Spinal cord (tissue), 10 donors: ENCODE data around the gene PFKL. TPM values are rescaled to one million over a fixed set of nuclear protein-coding genes. Genes with fewer than 3 reads are reported as not detected.

ENCODE experiments used
- DNase-seq, 6 donors: peaks; one replicate each; pipeline versions ENCODE4 v3.0.0 to v3.0.0-alpha.2; 2013 to 2015; ENCODE audit warnings: low spot score in 6 of 6, low read depth in 4 of 6
- H3K27ac ChIP-seq: one replicate; pipeline ENCODE4 v1.5.1; 2013; ENCODE audit warnings: low read depth, low read length, control low read depth
- H3K27me3 ChIP-seq: one replicate; pipeline ENCODE4 v1.6.1; 2013; ENCODE audit warnings: low read length; ENCODE audit not compliant: control insufficient read depth, insufficient read depth
- H3K36me3 ChIP-seq: one replicate; pipeline ENCODE4 v1.6.1; 2013; ENCODE audit warnings: low read length; ENCODE audit not compliant: control insufficient read depth, insufficient read depth
- H3K4me1 ChIP-seq: one replicate; pipeline ENCODE4 v1.6.1; 2013; ENCODE audit warnings: low read length; ENCODE audit not compliant: control insufficient read depth, insufficient read depth
- H3K4me3 ChIP-seq: one replicate; pipeline ENCODE4 v1.5.1; 2013; ENCODE audit warnings: low read depth, low read length, control low read depth
- H3K9me3 ChIP-seq: one replicate; pipeline ENCODE4 v1.6.1; 2013; ENCODE audit warnings: low read length; ENCODE audit not compliant: control insufficient read depth, insufficient read depth
- WGBS: methylation state at CpG from one replicate; pipeline ENCODE4 v1.1.5; 2013; ENCODE audit warnings: missing lambda C conversion rate; ENCODE audit not compliant: insufficient coverage; 5-methylcytosine and 5-hydroxymethylcytosine counted together
- polyA plus RNA-seq, 2 donors: library from polyadenylated mRNA; unstranded; fragments of 120-200 nt; gene quantifications; one replicate each; pipeline ENCODE4 v1.2.1, GENCODE V29; 2013; ENCODE audit not compliant: insufficient read length in 2 of 2
- total RNA-seq, 2 donors: library from RNA; depleted of rRNA in 1 of 2; stranded (reverse); fragments of 120-200 nt in 1 of 2; fragments of >200 nt in 1 of 2; gene quantifications; one replicate each; pipeline versions ENCODE4 v1.2.3 to v1.2.4, GENCODE V29; 2013 to 2014
- donor health status: healthy.

PFKL gene
- total and polyA plus RNA-seq, 4 donors, result 107 to 172 (median 151) TPM

DNA sequence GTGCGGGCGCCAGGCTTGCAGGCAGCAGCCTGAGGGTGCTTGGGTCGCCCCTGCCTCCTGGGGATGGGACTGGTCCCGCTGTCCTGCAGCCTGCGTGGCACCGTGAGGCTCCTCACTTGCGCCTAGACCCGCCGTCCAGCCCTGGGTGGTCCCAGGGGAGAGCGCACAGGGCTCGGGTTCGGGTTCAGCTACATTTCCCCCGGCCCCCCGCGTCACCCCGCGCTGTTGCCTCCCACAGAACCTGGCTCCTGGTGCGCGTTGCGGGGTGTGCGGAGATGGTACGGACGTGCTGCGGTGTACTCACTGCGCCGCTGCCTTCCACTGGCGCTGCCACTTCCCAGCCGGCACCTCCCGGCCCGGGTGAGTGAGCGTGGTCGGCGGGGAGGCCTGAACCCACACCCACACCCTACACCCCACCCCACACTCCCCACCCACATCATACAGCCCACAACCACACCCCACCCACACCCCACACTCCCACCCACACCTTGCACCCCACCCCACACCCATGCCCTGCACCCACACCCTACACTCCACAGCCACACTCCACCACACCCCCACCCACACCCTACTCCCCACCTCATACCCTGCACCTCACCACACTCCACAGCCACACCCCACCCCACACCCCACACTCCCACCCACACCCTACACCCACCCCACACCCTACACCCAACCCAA is 6.2 kb upstream of the PFKL start:
- no peak overlapping the region for H3K27ac ChIP-seq
- 91% methylated on average over 33 of the region's 33 CpGs for WGBS
- no peaks in the 10 kb centered on the region for H3K9me3 ChIP-seq
- H3K27me3 ChIP-seq, result no peaks in the 10 kb centered on the region
- no peaks in the 10 kb centered on the region for H3K36me3 ChIP-seq
- H3K4me1 ChIP-seq, result peaks cover 29% of the 10 kb centered on the region
- DNase-seq, result no peak
- no peak overlapping the region for H3K4me3 ChIP-seq

DNA sequence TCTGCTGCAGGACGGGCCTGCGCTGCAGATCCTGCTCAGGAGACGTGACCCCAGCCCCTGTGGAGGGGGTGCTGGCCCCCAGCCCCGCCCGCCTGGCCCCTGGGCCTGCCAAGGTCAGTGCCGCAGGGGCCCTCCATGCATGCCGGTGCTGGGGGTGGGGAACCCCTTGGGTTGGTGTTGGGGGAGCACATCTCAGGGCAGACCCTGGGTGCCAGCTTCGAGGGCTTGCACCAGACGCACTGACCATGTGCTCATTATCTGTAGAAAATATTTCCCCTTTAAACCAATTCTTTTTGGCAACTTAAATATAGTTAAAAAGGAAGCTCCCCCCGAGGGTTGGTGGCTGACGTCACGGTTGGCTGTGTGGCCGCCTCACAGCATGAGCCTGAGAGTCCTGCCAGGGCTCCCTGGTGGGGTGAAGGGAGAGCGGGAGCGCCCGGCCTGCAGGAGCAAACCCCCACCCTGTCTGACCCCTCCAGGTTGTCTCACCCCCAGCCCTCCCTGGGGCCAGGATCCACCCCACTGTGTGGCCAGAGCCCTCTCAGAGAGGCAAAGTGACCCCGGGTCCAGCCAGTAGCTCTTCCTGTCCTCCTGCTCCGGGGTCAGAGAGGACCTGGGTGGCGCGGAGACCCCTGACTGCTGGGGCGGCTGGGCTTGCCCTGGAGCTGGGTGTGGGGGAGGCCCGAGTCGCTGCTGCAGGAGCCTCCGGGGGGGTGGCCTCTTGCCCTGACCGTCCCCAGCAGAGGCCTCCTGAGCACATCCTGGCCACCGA is 5.3 kb upstream of the PFKL start:
- Histone ChIP-seq H3K27ac (no peak overlapping the region), H3K36me3 (no peaks in the 10 kb centered on the region), H3K9me3 (no peaks in the 10 kb centered on the region), H3K27me3 (no peaks in the 10 kb centered on the region), H3K4me3 (no peak overlapping the region), H3K4me1 (peaks cover 34% of the 10 kb centered on the region)
- no peak for DNase-seq
- 78% methylated on average over 16 of the region's 26 CpGs for WGBS

DNA sequence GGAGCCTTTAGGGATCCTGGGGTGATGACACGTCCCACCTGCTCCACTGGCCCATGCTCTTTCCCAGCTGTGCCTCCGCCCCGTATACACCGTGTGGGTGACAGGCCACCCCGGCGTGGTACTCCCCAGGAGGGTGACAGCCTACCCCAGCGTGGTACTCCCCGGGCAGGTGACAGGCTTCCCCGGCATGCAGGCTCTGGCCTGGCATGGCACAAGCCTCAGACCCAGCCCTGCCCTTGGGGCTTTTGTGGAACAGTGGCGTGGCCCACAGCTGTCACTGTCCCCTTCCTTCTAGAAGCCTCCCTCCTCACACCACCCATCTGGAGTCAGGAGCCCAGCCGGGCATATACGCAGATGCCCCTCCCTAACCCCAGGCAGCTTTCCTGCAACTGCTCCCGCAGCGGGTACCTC is 4.7 kb upstream of the PFKL start:
- WGBS, result 73% methylated on average over 14 of the region's 14 CpGs
- Histone ChIP-seq H3K4me1 (peaks cover 34% of the 10 kb centered on the region), H3K27me3 (no peaks in the 10 kb centered on the region), H3K4me3 (no peak overlapping the region), H3K9me3 (no peaks in the 10 kb centered on the region), H3K27ac (no peak overlapping the region), H3K36me3 (no peaks in the 10 kb centered on the region)
- DNase-seq, result no peak

DNA sequence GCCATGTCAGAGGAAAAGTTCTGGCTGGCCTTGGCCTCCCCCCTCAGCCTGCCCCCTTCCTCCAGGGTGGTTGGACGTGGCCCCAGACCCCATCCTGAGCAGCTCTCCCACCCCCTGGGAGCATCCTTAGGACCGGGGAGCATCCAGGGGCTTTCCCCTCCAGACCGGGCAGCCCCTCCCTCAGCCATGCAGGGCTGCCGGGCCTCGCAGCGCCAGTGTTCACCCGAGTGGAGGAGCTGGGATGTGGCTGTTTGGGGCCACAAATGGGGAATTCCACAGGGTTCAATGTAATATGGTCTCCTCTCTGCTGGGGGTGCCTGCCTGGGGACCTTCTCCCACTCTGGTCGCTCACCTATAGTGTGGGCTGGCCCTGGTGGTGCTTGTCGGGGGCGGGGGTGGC is 4.2 kb upstream of the PFKL start:
- 62% methylated on average over 6 of the region's 10 CpGs for WGBS
- no peak overlapping the region for H3K4me3 ChIP-seq
- H3K9me3 ChIP-seq, result no peaks in the 10 kb centered on the region
- H3K4me1 ChIP-seq, result peaks cover 36% of the 10 kb centered on the region
- H3K36me3 ChIP-seq, result no peaks in the 10 kb centered on the region
- no peak for DNase-seq
- H3K27ac ChIP-seq, result no peak overlapping the region
- H3K27me3 ChIP-seq, result no peaks in the 10 kb centered on the region

DNA sequence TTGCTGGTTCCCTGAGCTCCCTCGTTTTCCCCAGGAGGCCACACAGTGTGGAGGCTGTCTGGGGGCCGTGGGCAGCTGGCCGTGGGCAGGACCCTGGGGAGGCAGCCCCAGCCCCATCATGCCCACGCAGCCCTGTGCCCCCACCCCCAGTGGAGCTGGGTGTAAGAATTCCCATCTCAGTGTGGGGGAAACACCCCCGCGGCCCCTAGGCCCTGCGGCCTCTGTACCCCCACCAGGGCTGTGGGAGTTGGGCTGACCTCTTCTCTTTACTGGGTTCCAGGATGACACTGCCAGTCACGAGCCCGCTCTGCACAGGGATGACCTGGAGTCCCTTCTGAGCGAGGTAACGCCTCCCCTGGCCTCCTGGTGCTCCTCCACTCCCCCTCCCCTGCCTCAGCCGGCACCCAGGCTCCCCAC is 3.7 kb upstream of the PFKL start:
- no peak for DNase-seq
- H3K27ac ChIP-seq, result no peak overlapping the region
- H3K9me3 ChIP-seq, result no peaks in the 10 kb centered on the region
- peaks cover 3% of the 10 kb centered on the region for H3K36me3 ChIP-seq
- no peaks in the 10 kb centered on the region for H3K27me3 ChIP-seq
- 57% methylated on average over 10 of the region's 12 CpGs for WGBS
- H3K4me3 ChIP-seq, result no peak overlapping the region
- H3K4me1 ChIP-seq, result peaks cover 41% of the 10 kb centered on the region

DNA sequence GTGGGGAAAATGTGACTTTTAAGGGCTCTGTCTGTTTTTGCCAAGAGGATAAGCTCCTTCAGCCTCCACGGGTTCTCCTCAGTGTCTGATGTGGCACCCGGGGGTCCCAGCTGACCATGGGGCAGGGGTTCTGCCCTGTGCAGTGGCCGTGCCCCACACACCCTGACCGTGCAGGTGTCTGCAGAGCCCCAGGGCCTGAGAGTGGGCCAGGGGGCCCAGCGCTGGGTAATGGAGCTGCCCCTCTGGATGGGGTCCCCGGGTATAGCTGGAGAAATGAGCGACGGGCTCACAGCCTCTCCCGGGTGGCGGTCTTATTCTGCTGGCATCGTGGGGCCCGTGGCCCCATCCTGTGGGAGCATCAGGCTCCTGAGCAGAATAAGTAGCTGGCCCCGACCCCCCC is 2.9 kb upstream of the PFKL start:
- H3K27me3 ChIP-seq, result no peaks in the 10 kb centered on the region
- H3K27ac ChIP-seq, result no peak overlapping the region
- no peak for DNase-seq
- no peaks in the 10 kb centered on the region for H3K9me3 ChIP-seq
- H3K4me1 ChIP-seq, result peaks cover 49% of the 10 kb centered on the region
- H3K4me3 ChIP-seq, result no peak overlapping the region
- H3K36me3 ChIP-seq, result peaks cover 11% of the 10 kb centered on the region
- 81% methylated on average over 12 of the region's 13 CpGs for WGBS

DNA sequence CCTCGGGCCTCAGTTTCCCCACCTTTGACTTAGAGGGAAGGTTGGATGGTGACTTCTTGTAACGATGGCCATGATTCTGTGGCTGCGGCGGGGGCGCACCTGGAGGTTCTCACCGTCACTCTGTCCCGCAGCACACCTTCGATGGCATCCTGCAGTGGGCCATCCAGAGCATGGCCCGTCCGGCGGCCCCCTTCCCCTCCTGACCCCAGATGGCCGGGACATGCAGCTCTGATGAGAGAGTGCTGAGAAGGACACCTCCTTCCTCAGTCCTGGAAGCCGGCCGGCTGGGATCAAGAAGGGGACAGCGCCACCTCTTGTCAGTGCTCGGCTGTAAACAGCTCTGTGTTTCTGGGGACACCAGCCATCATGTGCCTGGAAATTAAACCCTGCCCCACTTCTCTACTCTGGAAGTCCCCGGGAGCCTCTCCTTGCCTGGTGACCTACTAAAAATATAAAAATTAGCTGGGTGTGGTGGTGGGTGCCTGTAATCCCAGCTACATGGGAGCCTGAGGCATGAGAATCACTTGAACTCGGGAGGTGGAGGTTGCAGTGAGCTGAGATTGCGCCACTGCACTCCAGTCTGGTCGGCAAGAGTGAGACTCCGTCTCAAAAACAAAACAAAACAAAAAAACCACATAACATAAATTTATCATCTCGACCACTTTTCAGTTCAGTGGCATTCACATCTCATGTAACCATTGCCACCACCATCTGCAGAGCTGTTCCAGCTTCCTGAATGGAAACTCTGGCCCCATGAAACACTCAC is 2.1 kb upstream of the PFKL start:
- H3K27me3 ChIP-seq, result no peaks in the 10 kb centered on the region
- H3K4me3 ChIP-seq, result no peak overlapping the region
- peak in 5 of 6 donors; percentile 28 to 90 (median 68) for DNase-seq
- peaks cover 16% of the 10 kb centered on the region for H3K36me3 ChIP-seq
- no peak overlapping the region for H3K27ac ChIP-seq
- H3K9me3 ChIP-seq, result no peaks in the 10 kb centered on the region
- 26% methylated on average over 17 of the region's 22 CpGs for WGBS
- H3K4me1 ChIP-seq, result peaks cover 57% of the 10 kb centered on the region

DNA sequence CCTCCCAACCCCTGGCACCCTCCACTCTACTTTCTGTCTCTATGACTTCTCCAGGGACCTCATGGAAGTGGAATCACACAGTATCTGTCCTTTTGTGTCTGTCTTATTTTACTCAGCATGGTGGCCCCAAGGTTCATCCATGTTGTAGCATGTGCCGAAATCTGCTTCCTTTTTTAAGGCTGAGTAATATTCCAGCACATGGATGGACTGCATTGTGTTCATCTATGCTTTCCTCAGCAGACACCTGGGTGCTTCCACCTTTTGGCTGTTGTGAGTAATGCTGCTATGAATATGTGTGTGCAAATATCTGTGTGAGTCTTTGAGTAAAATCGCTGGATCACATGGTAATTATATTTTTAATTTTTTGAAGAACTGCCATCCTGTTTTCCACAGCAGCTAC is 1.6 kb upstream of the PFKL start:
- H3K9me3 ChIP-seq, result no peaks in the 10 kb centered on the region
- peaks cover 59% of the 10 kb centered on the region for H3K4me1 ChIP-seq
- H3K27ac ChIP-seq, result no peak overlapping the region
- no peaks in the 10 kb centered on the region for H3K27me3 ChIP-seq
- no peak overlapping the region for H3K4me3 ChIP-seq
- no peak for DNase-seq
- peaks cover 16% of the 10 kb centered on the region for H3K36me3 ChIP-seq
- WGBS, result 100% methylated on average over 1 of the region's 2 CpGs

DNA sequence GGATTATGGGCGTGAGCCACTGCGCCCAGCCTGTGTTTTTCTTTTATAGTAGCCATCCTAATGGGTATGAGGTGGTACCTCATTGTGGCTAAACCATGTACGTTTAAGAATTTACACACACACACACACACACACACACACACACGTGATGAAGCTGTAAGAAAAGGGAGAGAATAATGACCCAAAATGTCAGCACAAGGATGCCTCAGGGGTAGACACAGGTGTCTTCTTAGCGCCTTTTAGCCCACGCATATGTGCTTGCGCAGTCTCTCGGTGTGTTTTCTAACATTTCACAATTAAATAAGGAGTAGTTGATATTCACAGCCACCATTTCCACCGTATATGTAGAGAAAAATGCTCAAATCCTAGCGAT is 782 bp upstream of the PFKL start:
- Histone ChIP-seq H3K36me3 (peaks cover 17% of the 10 kb centered on the region), H3K9me3 (no peaks in the 10 kb centered on the region), H3K27ac (peak overlapping the region; percentile 75), H3K27me3 (no peaks in the 10 kb centered on the region), H3K4me3 (peak overlapping the region; percentile 57), H3K4me1 (peaks cover 67% of the 10 kb centered on the region)
- 0% methylated on average over 1 of the region's 10 CpGs for WGBS
- peak in 1 of 6 donors; percentile 33 for DNase-seq
